NT2/D1 (cell line): ENCODE data around the gene LRRN3.

Experiments used
- SUZ12 ChIP-seq: IDR thresholded peaks from 2 replicates; pipeline ENCODE4 v1.6.1; 2011; ENCODE audit not compliant: insufficient read length, insufficient read depth; ENCODE audit errors: extremely low read depth
- YY1 ChIP-seq: IDR thresholded peaks from 2 replicates; pipeline ENCODE4 v1.6.1; 2011; ENCODE audit not compliant: insufficient read length, insufficient read depth
- ZNF274 ChIP-seq: IDR thresholded peaks from 2 replicates; pipeline ENCODE4 v1.6.1; 2011; ENCODE audit warnings: mild to moderate bottlenecking, low read depth, low read length

GRCh38 chr7:111086532-111086931 lies 4.4 kb upstream of the LRRN3 start:
- TF ChIP-seq ZNF274, result no peak
- TF ChIP-seq YY1, result no peak
- no peak for TF ChIP-seq SUZ12
